K562 (cell line): ENCODE measurements around the gene RHNO1. TPM values are rescaled to one million over a fixed set of nuclear protein-coding genes. Genes with fewer than 3 reads are reported as not detected.

Experiments used
- ATAC-seq: fragments of 200-7000 bp; cut with Tn5 transposase; 3 replicates; pipeline ENCODE4 v1.9.1; 2020; ENCODE audit warnings: moderate library complexity
- BruUV-seq: library from RNA; stranded (reverse); fragments of 400-500 nt; replicated peaks from 2 replicates; lab custom pipeline; 2021; lab: Mats Ljungman, UMichigan
- CTCF ChIA-PET: fragments of 300-600 bp; formaldehyde crosslinking; extraction: SDS; loops from one replicate; lab custom pipeline; 2021; ENCODE audit warnings: low intra/inter-chr PET ratio; lab: Yijun Ruan, JAX
- POLR2A ChIA-PET: fragments of 300-600, 350-650 bp; sonication (Branson Sonifier 250); formaldehyde crosslinking; extraction: SDS; loops from one replicate; lab custom pipeline; 2021; ENCODE audit warnings: antibody characterized with exemption, inconsistent platforms; lab: Yijun Ruan, JAX
- DNase-seq, 4 experiments: peaks; one replicate each; pipeline versions ENCODE4 v3.0.0 to v3.0.0-alpha.2; 2011 to 2018; ENCODE audit warnings: low spot score in 3 of 4, mixed read lengths in 3 of 4; ENCODE audit errors: extremely low read depth in 1 of 4
- FAIRE-seq: peaks from 2 replicates; lab custom pipeline; 2011; peaks lifted over from hg19 to GRCh38; lab: Jason Lieb, UNC
- H2AFZ ChIP-seq: 2 replicates; pipeline ENCODE4 v1.6.0; 2011; ENCODE audit warnings: low read depth, low read length, control low read depth, inconsistent platforms
- H3K27ac ChIP-seq: fragments of 200-600 bp; 3 replicates; pipeline ENCODE4 v1.8.0; 2011; ENCODE audit warnings: low read depth, mild to moderate bottlenecking, control low read depth, inconsistent platforms, low read length, moderate library complexity, mixed read lengths; ENCODE audit errors: extremely low read depth
- H3K27me3 ChIP-seq, 2 experiments: fragments of 300-600 bp in 1 of 2; 2 replicates in 1 of 2; 3 replicates in 1 of 2; pipeline versions ENCODE4 v1.6.0 to v1.8.0; 2011; ENCODE audit warnings: inconsistent platforms in 2 of 2, low read length in 2 of 2, mild to moderate bottlenecking in 1 of 2, mixed read lengths in 1 of 2, moderate library complexity in 1 of 2; ENCODE audit not compliant: control insufficient read depth in 2 of 2, insufficient read depth in 2 of 2
- H3K36me3 ChIP-seq: fragments of 300-600 bp; 3 replicates; pipeline ENCODE4 v1.8.0; 2011; ENCODE audit warnings: mild to moderate bottlenecking, low read length, inconsistent platforms; ENCODE audit not compliant: control insufficient read depth, insufficient read depth
- H3K4me1 ChIP-seq, 2 experiments: fragments of 200-600 bp in 1 of 2; replicated peaks in 1 of 2; 2 replicates in 1 of 2; 3 replicates in 1 of 2; pipeline versions ENCODE4 v1.5.1 to v1.8.0; 2011; ENCODE audit warnings: inconsistent platforms in 2 of 2, low read length in 2 of 2, mild to moderate bottlenecking in 1 of 2, mixed read lengths in 1 of 2, moderate library complexity in 1 of 2; ENCODE audit not compliant: control insufficient read depth in 2 of 2, insufficient read depth in 2 of 2
- H3K4me2 ChIP-seq: 2 replicates; pipeline ENCODE4 v1.6.1; 2011; ENCODE audit warnings: low read length, control low read depth, inconsistent platforms, mixed read lengths; ENCODE audit not compliant: insufficient read depth
- H3K4me3 ChIP-seq: fragments of 200-600 bp; sonication (generic), shearing (Covaris generic); 2 replicates; pipeline ENCODE4 v1.5.1; 2016; ENCODE audit warnings: control low read depth, inconsistent platforms
- H3K79me2 ChIP-seq: fragments of 200-600 bp; 3 replicates; pipeline ENCODE4 v1.8.0; 2011; ENCODE audit warnings: low read length, inconsistent platforms; ENCODE audit not compliant: control insufficient read depth, insufficient read depth
- H3K9ac ChIP-seq, 2 experiments: 2 replicates each; pipeline versions ENCODE4 v1.6.0 to v1.6.1; 2011; ENCODE audit warnings: low read depth in 2 of 2, low read length in 2 of 2, control low read depth in 1 of 2, inconsistent platforms in 1 of 2, mild to moderate bottlenecking in 1 of 2, mixed read lengths in 1 of 2; ENCODE audit not compliant: insufficient read depth in 1 of 2
- H3K9me1 ChIP-seq: one replicate; pipeline ENCODE4 v1.6.0; 2011; ENCODE audit warnings: inconsistent platforms, mild to moderate bottlenecking, low read length, moderate library complexity; ENCODE audit not compliant: control insufficient read depth, insufficient read depth
- H3K9me3 ChIP-seq: replicated peaks from 2 replicates; pipeline ENCODE4 v1.5.1; 2011; ENCODE audit warnings: low read depth, low read length, inconsistent platforms; ENCODE audit not compliant: control insufficient read depth, insufficient read depth
- H4K20me1 ChIP-seq: replicated peaks from 2 replicates; pipeline ENCODE4 v1.6.1; 2011; ENCODE audit warnings: low read length, inconsistent platforms, mixed read lengths; ENCODE audit not compliant: control insufficient read depth, insufficient read depth
- ARID2 ChIP-seq: fragments of 450-650 bp; IDR thresholded peaks from 2 replicates; pipeline ENCODE4 v1.6.1; 2017; ENCODE audit warnings: antibody characterized with exemption, mild to moderate bottlenecking
- CEBPB ChIP-seq: fragments of 450-650 bp; IDR thresholded peaks from 2 replicates; pipeline ENCODE4 v1.6.1; 2016; ENCODE audit warnings: missing genetic modification characterization, missing compliant biosample characterization
- CEBPG ChIP-seq, 3 experiments: fragments of 200-800 bp in 1 of 3; sonication (Bioruptor generic) in 1 of 3; sonication (generic) in 1 of 3; formaldehyde crosslinking in 1 of 3; IDR thresholded peaks in 2 of 3; conservative IDR thresholded peaks in 1 of 3; 2 replicates each; pipeline versions ENCODE4 v1.6.1 to v1.8.0; 2016 to 2022; ENCODE audit warnings: missing compliant biosample characterization in 2 of 3, missing genetic modification characterization in 2 of 3, mild to moderate bottlenecking in 1 of 3, missing genetic modification reagents in 1 of 3
- ELK3 ChIP-seq: fragments of 450-650 bp; formaldehyde crosslinking; IDR thresholded peaks from 2 replicates; pipeline ENCODE4 v1.4.0; 2020; ENCODE audit warnings: mild to moderate bottlenecking
- NBN ChIP-seq: fragments of 450-650 bp; IDR thresholded peaks from 2 replicates; pipeline ENCODE4 v1.6.1; 2016; ENCODE audit warnings: low read depth, mild to moderate bottlenecking
- ZNF395 ChIP-seq: fragments of 200-800 bp; sonication (Bioruptor generic); IDR thresholded peaks from 2 replicates; pipeline ENCODE4 v1.6.1; 2017; ENCODE audit warnings: missing genetic modification characterization, missing compliant biosample characterization
- WGBS: fragments of 100-300 bp; shearing (Covaris generic); methylation state at CpG from one replicate; pipeline ENCODE4 v1.1.6; 2016; ENCODE audit warnings: low coverage, mixed read lengths; ENCODE audit not compliant: insufficient coverage; ENCODE audit errors: missing lambda C conversion rate; 5-methylcytosine and 5-hydroxymethylcytosine counted together
- in situ Hi-C: fragments of 300-500 bp; cut with MboI; formaldehyde crosslinking; loops from 4 replicates; pipeline ENCODE4 v1.15.0; 2018; ENCODE audit warnings: inconsistent platforms, mixed read lengths
- intact Hi-C: fragments of 100-400 bp; cut with micrococcal nuclease; formaldehyde crosslinking; loops from 2 replicates; pipeline ENCODE4 v1.14.2; 2022
- polyA plus RNA-seq, 8 experiments: library from polyadenylated mRNA; depleted of rRNA in 4 of 8; stranded (reverse) in 5 of 8; unstranded in 3 of 8; fragments of >200 nt; fragmentation: Nextera tagmentation in 2 of 8; fragmentation: Illumina TruSeq in 1 of 8; extraction: Ambion mirVana in 2 of 8; extraction: Trizol in 1 of 8; gene quantifications; 2 replicates each; pipeline versions ENCODE4 v1.2.1 to v1.2.3, GENCODE V29; 2011 to 2014; ENCODE audit warnings: inconsistent platforms in 1 of 8, missing spikeins in 1 of 8
- total RNA-seq, 7 experiments: library from RNA; depleted of rRNA in 6 of 7; stranded (reverse); fragments of >200 nt in 6 of 7; fragmentation: Illumina TruSeq in 2 of 7; extraction: Trizol in 2 of 7; gene quantifications; 2 replicates each; pipeline versions ENCODE4 v1.2.1 to v1.2.3, GENCODE V29; 2011 to 2021; ENCODE audit warnings: low replicate concordance in 1 of 7
- TF ChIP-seq, protein P1 (sequence below): fragments of 450-650 bp; IDR thresholded peaks from 2 replicates; pipeline ENCODE4 v1.6.1; 2017; ENCODE audit warnings: antibody characterized with exemption, mild to moderate bottlenecking
- TF ChIP-seq, protein P2 (sequence below), 2 experiments: fragments of 450-650 bp in 1 of 2; sonication (generic) in 1 of 2; formaldehyde crosslinking in 1 of 2; IDR thresholded peaks in 1 of 2; conservative IDR thresholded peaks in 1 of 2; 2 replicates each; pipeline versions ENCODE4 v1.6.1 to v1.8.1; 2016 to 2023; ENCODE audit warnings: mild to moderate bottlenecking in 2 of 2, moderate library complexity in 2 of 2, inconsistent platforms in 1 of 2, missing genetic modification reagents in 1 of 2

The RHNO1 gene
- total and polyA plus RNA-seq, 9 of the 15 experiments (the other 6 are each of a cell fraction or from before 2014, with no cell fraction given), result 20.8 to 62.7 (median 28.8) TPM

DNA sequence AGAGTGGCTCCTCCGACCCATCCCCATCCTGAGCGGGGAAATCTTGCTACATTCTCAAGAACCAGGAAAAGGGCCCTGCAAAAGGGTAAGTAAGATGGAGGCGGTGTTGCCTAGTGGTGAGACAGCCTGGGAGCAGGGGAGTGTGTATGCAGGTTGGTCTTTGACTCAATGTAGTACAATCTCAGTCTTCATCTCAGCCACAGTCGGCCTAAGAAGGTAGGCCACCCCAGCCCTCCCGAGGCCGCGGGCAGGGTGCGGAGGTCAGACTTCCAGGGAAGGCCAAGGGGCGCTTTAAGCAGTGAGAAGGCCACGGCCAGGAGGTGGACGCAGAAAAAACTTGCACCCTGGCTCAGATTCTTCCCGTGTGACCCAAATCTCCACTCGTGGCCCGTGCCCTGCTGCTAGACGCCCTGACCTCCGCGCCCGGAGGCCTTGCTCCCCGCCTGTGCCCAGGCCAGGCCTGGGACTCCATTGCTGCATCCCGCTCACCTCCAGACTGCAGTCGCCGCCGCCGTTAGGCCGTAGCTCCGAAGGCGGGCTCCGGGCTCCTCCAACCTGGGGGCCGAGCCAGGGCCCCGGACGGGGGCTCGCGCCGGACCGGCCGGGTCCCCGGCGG, 484 bp upstream of the RHNO1 start (continued):
- TF ChIP-seq, protein P1, sequence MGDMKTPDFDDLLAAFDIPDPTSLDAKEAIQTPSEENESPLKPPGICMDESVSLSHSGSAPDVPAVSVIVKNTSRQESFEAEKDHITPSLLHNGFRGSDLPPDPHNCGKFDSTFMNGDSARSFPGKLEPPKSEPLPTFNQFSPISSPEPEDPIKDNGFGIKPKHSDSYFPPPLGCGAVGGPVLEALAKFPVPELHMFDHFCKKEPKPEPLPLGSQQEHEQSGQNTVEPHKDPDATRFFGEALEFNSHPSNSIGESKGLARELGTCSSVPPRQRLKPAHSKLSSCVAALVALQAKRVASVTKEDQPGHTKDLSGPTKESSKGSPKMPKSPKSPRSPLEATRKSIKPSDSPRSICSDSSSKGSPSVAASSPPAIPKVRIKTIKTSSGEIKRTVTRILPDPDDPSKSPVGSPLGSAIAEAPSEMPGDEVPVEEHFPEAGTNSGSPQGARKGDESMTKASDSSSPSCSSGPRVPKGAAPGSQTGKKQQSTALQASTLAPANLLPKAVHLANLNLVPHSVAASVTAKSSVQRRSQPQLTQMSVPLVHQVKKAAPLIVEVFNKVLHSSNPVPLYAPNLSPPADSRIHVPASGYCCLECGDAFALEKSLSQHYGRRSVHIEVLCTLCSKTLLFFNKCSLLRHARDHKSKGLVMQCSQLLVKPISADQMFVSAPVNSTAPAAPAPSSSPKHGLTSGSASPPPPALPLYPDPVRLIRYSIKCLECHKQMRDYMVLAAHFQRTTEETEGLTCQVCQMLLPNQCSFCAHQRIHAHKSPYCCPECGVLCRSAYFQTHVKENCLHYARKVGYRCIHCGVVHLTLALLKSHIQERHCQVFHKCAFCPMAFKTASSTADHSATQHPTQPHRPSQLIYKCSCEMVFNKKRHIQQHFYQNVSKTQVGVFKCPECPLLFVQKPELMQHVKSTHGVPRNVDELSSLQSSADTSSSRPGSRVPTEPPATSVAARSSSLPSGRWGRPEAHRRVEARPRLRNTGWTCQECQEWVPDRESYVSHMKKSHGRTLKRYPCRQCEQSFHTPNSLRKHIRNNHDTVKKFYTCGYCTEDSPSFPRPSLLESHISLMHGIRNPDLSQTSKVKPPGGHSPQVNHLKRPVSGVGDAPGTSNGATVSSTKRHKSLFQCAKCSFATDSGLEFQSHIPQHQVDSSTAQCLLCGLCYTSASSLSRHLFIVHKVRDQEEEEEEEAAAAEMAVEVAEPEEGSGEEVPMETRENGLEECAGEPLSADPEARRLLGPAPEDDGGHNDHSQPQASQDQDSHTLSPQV, result peak; percentile 89

DNA sequence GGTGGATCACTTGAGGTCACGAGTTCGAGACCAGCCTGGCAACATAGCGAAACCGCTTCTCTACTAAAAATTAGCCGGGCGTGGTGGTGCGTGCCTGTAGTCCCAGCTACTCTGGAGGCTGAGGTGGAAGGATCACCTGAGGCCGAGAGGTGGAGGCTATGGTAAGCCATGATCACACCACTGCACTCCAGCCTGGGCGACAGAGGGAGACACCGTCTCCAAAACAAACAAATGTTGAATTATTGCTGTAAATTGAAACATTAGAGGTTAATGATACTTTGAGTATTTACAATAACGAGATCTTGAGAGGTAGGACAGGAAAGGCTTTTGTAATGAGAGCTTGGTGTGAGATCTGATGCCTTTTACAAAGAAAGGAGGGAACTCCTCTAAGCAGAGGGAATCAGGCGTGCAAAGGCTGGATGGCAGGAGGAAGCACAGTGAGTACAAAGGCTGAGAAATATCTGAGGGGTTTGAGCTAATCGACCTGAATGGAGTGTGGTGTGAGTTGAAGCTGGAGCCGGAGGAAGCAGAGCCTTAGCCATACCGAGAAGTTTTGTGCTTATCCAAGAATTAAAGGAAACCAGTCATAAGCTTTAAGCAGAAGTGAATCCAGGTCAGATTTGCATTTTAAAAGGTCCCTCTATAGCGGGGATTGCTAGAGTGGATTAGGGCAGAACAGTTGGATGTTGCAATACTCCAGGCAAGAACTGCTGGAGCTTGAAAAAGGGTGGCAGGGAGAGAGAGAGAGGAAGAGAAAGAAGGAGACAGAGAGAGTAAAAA, 1.1 kb downstream of the RHNO1 start:
- peak overlapping the region; percentile 83 for H3K4me2 ChIP-seq
- no peaks in the 10 kb centered on the region for H3K27me3 ChIP-seq
- WGBS, result 5% methylated on average over 13 of the region's 16 CpGs
- H3K4me3 ChIP-seq, result peak overlapping the region; percentile 92
- H3K9me3 ChIP-seq, result no peaks in the 10 kb centered on the region
- intact Hi-C loops, result no loop called here
- peaks cover 60% of the 10 kb centered on the region for H3K79me2 ChIP-seq
- BruUV-seq, result no TSS peak
- H3K9ac ChIP-seq, result peak overlapping the region; percentile 83 to 99
- H3K36me3 ChIP-seq, result peaks cover 14% of the 10 kb centered on the region; the same call in 1 of the 3 replicates
- ChIA-PET CTCF (no interaction called here), POLR2A (interaction anchor here (0.7 to 1.1 kb wide), 3 partner anchors 13 to 95 kb away, joined by 3 to 6 read pairs (median 4); partner anchors contain the start of gene TULP3)
- no peaks in the 10 kb centered on the region for H4K20me1 ChIP-seq
- H2AFZ ChIP-seq, result peak overlapping the region; percentile 52
- H3K9me1 ChIP-seq, result no peaks in the 10 kb centered on the region
- FAIRE-seq (no peak), ATAC-seq (peak; percentile 56), DNase-seq (peak in 1 of 4 experiments; percentile 44)
- peaks cover 7 to 12% of the 10 kb centered on the region in 2 experiments; a peak in 4 of 5 replicates for H3K4me1 ChIP-seq
- peak overlapping the region; percentile 85 for H3K27ac ChIP-seq
- in situ Hi-C loops, result loop anchor here (10.0 kb wide), 1 partner anchor 157 kb away; no protein-coding TSS in a partner anchor
- TF ChIP-seq ARID2 (0 out of 2 replicates have a peak, but pooled peaks have one; percentile 5), NBN (no peak), ELK3 (CRISPR knock-in tag) (no peak), CEBPG (CRISPR knock-in tag; IDR thresholded peaks at IDR 0.05) (0 out of 2 replicates have a peak, but pooled peaks have one; percentile 33), CEBPG (tag; conservative IDR thresholded peaks at IDR 0.05 in 1 of 2, IDR thresholded peaks at IDR 0.05 in 1 of 2) (peak; percentile 43 to 53; a peak in 1 of 4 replicates), ZNF395 (peak; percentile 31; the same call in 1 of the 2 replicates), CEBPB (tag) (peak; percentile 87)
- TF ChIP-seq, protein P2, sequence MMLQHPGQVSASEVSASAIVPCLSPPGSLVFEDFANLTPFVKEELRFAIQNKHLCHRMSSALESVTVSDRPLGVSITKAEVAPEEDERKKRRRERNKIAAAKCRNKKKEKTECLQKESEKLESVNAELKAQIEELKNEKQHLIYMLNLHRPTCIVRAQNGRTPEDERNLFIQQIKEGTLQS (IDR thresholded peaks at IDR 0.05), result 0 out of 2 replicates have a peak, but pooled peaks have one; percentile 13
- TF ChIP-seq, protein P2 (CRISPR knock-in tag; conservative IDR thresholded peaks at IDR 0.05), result no peak
